NCI-H146 treated with DMSO at 0.1 percent for 48 hours (cell line): ENCODE measurements around the gene KRTAP10-3.
"Not testable (repeated sequence)": the region's sequence is repeated elsewhere in the genome, so short reads cannot be mapped to it uniquely, and the experiment has no call there.

Experiments used
- DNase-seq: peaks from one replicate; lab custom pipeline; 2025; ENCODE audit not compliant: unreplicated experiment; lab: John Stamatoyannopoulos, UW

The KRTAP10-3 gene

DNA sequence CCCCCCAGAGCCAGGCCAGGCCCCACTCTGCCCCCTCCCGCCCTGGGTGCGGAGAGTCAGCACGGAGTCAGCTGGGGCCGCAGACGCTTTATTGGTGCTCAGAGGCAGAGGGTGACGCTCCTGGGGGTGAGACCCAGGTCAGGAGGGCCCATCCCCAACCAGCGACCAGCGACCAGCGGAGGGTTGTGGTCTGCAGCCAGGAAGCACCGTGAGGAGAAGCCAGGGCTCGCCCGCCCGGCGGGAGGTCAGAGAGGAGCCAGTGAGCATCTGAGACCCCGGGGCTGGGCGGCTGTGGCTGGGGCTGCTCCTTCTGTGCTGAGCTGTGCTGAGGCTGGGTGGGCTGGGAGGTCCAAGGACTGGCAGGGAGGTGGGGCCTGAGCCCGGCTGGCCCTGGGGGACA lies 8.3 kb downstream of the KRTAP10-3 start:
- DNase-seq: not testable (repeated sequence)

DNA sequence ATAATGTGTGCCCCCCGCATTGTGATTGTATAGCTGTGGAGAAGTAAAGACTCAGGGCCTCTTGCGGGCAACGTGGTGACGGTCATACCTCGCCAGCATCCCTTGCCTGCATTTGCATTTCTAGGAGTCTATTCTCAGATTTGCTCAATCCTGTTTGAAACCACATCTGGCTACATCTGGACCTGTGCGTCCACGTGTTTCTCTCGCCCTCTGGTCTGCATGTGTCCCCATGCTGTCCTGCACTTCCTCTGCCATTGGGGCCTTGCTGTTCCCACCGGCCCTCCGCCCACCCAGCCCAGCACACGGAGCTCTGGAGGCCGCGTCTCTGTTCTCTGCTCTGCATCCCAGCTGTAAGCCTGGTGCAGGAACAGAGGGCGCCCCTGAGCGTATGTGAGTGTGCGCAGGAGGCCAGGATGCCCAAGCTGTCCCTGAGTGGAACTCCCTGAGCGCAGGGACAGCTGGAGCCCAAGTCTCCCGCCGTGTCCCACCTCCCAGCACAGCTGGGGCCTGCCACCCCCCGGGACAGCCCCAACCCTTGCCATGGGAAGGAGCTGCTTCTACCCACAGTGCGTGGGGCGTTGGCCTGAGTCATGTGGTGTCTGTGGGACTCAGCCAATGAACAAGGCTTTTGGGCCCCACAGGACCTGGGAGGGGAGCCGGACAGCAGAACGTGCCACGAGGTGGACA lies 8.9 kb downstream of the KRTAP10-3 start:
- no peak for DNase-seq

DNA sequence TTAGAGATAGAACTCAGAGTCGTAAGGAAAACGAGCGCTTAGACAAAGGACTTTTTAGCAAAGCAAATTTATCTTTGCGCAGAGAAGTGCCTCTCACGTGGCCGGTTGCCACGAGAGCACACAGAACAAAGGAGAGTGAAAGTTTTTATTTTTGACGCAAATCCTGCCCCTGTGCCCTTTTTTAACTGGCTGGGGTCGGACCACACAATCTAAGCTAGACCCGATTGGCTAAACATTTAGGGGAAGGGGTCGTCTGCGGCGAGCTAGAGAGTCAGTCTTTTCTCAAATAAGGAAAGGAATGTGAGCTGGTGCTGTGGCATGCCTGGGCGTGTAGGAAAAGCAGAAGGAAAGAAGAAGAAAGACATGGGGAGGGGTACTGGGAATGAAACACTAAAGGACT lies 9.7 kb downstream of the KRTAP10-3 start:
- DNase-seq: no peak

DNA sequence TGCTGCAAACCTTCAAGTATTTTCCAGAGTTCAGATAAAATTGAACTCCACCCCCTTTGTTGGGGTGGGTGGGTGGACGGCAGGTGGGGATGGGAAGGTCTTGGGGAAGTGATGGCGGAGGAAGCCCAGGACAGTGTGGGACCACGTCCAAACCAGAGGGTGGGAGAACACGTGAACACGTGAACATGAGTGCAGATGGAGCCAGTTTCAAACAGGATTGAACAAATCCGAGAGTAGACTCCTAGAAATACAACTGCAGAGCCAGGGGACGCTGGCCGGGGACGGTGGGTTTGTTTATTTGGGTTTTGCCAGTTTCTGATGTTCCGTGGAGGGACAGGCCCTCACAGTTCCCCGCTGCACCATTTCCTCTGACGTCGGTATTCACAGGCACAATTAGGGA lies 10.2 kb downstream of the KRTAP10-3 start:
- no peak for DNase-seq

DNA sequence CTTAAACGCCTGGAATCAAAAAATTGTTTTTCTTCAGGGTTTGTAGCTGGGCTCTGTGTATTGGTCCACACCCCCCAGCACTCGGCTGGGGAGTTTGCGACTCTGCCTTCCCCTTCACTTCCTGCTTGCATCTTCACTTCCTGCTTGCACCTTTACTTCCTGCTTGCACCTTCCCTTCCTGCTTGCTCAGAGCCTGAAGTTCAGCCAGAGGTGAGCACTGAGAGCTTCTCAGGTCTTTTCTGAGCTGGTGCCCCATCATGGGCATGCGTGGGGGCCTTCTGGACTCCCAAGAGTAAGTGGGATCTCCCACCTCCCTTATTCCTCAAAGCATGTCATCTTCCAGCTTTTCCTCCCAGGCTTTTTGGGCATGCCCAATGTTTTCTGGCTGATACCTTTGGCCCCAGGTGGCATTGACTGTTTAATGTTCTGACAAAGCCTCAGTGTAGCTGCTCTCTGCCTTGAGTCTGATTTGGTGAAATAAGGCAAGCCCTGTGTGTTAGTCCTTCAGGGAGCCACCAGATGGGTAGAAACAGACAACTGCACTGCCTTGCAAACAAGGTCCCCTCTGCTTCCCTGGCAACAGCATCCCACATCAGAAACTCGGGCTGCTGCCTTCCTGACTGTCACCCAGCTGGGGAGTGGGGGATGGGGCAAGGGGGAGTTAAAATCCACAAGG lies 10.8 kb downstream of the KRTAP10-3 start:
- no peak for DNase-seq

DNA sequence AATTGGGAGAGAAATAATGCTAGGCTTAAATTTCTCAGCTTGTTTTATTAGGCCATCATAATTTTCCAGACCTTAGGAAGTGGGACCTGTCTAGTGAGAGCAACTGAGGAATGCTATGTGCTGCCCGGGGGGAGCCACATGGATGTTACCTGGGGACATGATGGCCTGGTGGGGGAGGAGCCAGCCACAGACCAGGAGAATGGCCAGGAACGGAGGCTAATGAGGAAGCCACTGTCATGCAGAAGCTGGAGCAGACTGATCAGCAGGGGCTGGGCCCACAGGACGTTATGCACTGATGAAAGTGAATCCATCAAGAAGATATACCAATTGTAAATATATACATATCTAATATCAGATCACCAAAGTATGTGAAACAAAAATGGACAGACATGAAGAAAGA lies 14.0 kb downstream of the KRTAP10-3 start:
- no peak for DNase-seq

DNA sequence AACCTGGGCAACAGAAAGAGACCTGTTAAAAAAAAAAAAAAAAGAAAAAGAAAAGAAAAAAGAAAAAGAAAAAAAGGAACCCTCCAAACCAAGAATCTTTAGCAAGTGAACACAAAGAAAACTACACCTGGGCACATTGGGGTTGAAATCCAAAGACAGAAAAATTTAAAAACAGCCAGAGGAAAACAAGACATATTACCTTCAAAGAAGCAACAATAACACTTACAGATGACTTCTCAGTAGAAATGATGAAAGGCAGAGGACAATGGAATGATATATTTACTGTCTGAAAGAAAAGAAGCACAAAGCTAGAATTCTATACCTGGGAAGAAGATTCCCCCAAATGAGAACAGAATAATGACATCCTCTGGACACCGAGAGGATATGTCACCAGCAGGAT lies 15.9 kb downstream of the KRTAP10-3 start:
- DNase-seq: no peak

DNA sequence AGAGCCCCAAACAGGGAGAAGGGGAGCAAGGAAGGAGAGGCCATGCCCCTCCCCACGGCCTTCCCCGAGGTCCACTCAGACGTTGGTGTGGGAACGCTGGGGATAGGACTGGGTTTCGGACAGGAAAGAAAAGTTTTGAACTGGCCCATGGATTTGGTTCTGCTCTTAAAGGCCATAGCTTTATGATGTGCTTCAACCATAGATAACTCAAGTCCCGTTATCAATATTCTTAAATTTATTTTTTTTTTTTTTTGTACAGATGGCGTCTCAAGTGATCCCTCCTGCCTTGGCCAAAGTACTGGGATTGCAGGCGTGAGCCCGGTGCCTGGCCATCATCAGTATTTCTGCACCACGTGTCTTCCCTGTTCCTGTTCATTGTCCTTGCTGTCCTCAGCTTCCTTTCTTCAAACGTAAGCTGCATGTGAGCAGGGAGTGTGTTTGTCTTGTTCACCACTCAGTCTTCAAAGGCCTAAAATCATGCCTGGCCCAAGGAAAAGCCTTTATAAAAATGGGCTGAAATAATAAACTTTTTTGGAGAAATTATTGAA lies 17.8 kb downstream of the KRTAP10-3 start:
- no peak for DNase-seq

DNA sequence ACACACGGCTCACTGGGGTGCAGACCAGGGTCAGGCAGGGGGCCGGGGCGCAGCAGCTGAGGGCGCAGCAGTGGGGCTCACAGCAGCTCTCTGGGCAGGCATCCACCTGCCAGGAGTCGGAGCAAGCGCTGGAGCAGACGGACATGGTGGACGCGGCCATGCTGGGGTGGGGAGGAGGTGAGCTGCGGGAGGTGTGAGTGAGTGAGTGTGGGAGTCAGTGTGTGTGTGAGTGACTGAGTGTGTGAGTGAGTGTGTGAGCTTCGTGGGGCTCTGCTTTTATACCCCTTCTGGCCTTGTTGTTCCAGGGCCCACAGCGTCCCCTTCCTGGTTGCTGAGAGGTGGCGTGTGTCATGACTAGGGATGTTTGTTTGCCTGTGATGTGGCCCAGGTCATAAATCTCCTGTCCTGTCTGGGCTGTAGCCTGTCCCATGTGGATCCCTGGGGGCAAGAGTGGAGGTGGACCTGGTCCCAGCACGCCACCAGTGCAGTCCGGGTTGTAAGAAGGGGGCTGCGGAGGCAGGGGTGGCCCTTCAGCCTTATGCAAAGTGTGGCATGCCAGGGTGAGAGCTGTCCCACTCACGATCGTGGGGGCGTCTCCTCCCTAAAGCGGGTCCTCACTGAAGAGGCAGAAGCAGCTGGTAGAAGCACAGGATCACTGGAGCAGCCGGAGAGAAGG lies 18.5 kb downstream of the KRTAP10-3 start, which contains the start of gene KRTAP10-1:
Gene KRTAP10-1 (minus strand): TSS at position 205 of the 676 bp plus-strand sequence. CDS start 45 bp downstream, at position 160.
- DNase-seq: no peak

DNA sequence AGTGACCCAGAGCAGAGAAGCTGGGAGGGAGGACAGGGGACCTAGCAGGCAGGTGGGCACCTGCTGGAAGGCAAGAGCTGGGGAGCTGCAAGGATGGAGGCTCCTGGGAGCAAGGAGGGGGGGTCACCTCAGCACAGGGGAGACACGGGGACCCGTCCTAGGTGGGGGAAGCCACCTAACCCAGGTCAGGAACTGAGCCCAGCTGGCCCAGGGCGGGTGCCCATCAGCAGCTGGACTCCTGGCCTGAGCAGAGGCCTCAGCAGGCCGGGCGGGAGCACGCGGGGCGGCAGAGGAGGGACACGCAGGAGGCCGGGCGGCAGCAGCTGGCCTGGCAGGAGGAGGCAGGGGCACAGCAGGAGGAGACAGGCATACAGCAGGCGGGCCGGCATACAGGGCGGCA lies 19.5 kb downstream of the KRTAP10-3 start:
- DNase-seq: no peak

DNA sequence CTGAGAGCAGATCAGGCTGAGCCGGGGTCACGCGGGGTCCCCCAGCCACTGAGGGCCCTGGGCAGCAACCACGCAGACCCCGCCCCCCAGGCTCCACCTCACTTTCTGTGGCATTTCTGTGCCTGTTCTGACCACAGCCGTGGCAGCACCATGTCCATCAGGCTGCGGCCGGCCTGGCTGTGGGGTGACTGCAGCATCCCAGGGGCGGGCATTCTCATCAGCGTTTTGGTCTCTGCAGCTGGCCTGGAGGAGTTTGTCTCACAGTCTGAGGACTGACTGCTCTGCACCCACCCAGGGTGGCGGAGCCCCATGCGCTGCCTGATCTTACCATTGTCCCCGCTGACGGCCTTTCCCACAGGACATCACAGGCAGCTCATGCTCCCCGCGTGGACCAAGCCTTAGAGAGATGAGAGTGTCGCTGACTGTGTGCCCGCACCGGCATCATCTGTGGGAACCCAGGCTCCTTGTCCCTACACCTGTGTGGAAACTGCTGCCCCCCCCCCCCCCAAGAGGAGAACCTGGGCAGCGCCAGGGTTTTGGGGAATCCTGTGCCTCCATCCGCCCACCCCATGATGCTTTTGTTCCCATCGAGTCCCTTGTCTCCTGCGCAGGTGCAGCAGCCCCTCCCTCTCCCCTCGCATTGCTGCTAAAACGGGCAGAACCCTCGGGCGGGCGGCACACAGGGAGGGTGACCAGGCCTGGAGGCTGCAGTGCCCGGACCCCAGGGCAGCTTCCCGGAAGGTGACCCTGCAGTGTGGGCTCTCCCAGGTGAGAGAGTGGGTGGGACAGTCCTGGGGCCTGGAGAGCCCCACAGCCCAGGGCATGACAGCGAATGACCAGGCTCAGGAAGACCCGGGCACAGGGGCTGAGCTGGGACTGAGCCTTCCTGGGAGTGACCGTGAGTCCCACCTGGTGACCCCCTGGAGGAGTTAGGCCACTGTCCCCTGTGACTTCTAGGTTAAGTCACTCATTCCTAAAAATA lies 20.4 kb downstream of the KRTAP10-3 start:
- DNase-seq: no peak

DNA sequence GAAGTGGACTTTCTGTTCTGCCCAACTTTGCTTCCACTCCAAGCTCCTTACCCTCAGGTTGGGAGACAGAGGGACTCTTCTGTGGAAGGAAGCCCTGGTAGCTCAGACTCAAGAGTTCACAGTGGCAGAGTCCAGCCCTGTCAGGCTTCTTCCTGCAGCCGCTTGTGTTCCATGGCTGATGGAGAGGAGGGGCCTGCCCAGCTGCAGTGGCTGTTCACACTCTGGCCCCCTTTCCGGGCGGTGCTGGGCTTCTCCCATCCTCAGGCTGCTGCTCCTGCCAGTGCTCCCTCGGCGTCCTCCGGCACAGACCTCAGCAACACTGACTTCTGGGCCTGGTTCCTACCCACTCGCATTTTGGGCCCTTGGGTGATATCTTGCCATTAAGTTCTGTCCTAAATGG lies 22.6 kb downstream of the KRTAP10-3 start:
- DNase-seq: no peak

DNA sequence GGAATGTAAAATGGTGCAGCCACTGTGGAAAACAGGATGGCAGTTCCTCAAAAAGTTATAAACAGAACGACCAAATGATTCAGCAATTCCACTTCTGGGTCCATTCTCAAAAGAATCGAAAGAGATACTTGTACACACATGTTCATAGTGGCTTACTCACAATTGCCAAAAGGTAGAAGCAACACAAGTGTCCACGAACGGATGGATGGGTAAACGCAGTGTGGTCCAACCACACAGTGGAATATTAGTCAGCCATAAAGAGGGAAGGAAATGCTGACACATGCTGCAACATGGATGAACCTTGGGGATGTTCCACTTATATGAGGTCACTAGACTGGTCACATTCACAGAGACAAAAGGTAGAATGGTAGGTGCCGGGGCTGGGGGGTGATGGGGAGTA lies 23.9 kb downstream of the KRTAP10-3 start:
- no peak for DNase-seq

DNA sequence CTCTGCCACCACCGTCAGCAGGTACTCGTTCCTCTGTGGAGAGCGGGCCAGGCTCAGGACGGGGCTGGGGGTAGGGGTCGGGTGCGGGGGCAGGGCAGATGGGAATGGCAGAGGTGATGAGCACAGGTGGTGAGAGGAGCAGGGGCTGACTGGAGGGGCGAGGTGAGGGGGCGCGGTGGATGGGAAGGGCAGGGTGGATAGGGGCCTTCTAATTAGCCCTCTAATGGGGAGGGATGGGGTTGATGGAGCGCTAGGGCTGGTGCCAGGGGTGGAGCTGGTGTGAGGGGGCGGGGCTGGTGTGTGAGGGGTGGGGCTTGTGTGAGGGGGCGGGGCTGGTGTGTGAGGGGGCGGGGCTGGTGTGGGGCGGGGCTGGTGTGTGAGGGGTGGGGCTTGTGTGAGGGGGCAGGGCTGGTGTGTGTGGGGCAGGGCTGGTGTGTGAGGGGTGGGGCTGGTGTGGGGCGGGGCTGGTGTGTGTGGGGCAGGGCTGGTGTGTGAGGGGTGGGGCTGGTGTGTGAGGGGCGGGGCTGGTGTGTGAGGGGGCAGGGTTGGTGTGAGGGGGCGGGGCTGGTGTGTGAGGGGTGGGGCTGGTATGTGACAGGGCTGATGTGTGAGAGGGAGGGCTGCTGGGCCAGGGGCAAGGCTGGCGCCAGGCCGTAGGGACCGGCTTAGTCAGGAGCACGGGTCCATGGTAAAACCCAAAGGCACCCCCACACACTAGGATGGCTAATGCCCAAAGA lies 24.5 kb downstream of the KRTAP10-3 start:
- no peak for DNase-seq

DNA sequence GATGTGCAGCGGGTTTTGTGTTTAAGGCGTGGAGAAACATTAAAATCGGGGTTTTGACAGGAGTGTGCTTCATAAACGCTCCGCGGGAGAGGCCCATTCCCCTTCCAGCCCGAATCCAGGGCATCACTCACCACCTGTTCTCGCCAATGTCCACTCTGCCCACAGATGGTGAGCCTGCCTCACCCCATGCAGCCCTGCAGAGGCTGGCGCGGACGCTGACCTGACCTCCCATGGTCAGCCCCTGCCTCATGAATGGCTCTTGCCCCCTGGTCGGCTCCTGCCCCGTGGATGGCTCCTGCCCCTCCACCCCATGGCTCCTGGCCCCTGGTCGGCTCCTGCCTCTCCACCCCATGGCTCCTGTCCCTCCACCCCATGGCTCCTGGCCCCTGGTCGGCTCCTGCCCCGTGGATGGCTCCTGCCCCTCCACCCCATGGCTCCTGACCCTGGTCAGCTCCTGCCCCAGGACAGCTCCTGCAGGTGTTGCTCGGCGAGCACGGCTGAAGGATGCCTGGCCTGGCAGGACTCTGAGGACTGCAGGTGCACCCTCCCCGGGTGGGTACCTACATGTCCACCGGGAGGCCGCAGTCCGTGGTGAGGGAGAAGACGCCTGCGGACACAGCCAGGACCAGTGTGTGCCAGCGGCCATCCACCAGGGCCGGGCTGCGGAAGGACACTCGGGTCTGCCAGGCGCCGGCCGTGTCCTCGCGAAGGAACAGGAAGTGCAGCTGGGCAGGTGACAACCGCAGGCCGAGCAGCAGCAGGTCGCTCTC lies 25.3 kb downstream of the KRTAP10-3 start:
- no peak for DNase-seq

DNA sequence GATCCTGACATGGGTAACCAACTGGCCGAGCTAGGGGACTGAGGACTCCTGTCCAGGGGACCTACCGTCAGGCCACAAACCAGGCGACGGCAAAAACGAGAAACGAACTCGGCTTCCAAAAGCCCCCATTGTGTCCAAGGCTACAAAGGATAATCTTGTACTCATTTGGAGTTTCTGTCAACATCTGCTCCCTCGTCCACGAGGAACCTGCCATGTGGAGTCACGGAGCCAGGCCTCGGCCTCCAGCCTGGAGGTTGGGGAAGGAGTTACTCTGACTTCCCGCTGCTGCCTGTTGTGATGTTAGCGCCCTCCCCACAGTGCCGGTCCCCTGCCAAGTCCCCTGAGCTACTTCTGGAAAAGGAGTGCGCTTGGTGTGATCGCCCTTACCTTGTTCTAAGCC lies 25.9 kb downstream of the KRTAP10-3 start:
- no peak for DNase-seq

DNA sequence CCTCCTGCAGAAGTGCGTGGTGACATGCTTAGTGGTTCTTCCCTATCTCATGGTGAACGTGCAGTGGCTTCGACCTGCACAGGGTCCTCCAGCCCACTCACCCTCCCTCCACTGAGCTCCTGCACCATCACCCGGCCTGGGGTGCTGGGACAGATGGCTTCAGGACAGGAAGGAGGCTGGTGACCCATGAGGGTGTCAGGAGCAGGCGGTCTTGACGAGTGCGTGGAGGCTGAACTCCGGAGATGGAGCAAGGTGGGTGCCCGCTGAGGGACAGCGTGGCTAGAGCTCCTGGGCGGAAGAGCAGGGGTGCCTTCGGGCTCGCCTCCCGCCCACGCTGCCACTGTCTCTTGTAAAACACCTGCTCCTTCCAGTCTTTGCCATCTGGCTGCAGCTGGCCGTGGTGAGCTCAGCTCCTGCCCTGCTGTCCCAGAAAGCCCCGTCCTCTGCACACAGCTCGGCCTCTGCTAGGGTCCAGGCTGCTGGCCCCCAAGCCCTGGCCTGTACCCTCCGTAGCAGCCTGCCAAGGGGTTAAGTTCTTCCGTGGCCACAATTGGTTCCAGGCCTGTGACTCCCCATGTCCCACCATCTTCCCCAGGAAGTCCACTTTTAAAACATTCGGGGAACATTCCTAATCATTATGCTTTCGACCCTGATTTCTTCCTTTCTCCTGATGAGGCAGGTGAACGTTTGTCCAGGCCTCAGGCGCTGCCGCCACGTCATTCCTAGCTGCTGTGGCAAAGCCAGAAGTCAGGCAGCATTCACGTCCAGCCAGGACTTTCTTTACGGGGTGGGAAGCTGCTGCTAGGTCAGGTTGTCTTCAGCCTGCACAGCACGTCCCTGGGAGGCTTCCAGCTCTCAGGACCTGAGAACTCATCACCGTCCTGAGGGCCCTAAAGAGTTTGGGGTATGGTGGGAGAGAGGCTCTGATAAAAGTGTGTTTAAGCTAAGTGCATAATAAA lies 26.7 kb downstream of the KRTAP10-3 start:
- DNase-seq: no peak
